CD1c-positive myeloid dendritic cell (primary cell): ENCODE data around the gene COL13A1.

Experiments used
- DNase-seq: peaks from one replicate; pipeline ENCODE4 v3.0.0-alpha.2; 2016; ENCODE audit errors: extremely low spot score

COL13A1 gene

GRCh38 chr10:69801434-69802315 is at the start of gene COL13A1:
COL13A1 (plus strand) TSS chr10:69801906; CDS start chr10:69802424, 518 bp downstream.
- peak; percentile 49 for DNase-seq

- DNase-seq = no peak
These were observed 49.2 kb upstream of the COL13A1 start for GRCh38 chr10:69752479-69752878.

- DNase-seq = no peak
These were observed 45.4 kb upstream of the COL13A1 start for GRCh38 chr10:69756279-69756678.

GRCh38 chr10:69757206-69757552 is 44.5 kb upstream of the COL13A1 start:
- DNase-seq = no peak

- DNase-seq = peak; percentile 15
These were observed 44.0 kb upstream of the COL13A1 start for GRCh38 chr10:69757553-69758309.

GRCh38 chr10:69758310-69758728 is 43.4 kb upstream of the COL13A1 start:
- no peak for DNase-seq

GRCh38 chr10:69759641-69760040 is 42.1 kb upstream of the COL13A1 start:
- no peak for DNase-seq

- DNase-seq = no peak
These were observed 41.6 kb upstream of the COL13A1 start for GRCh38 chr10:69760072-69760471.

- DNase-seq = no peak
These were observed 40.4 kb upstream of the COL13A1 start for GRCh38 chr10:69761320-69761719.

GRCh38 chr10:69766161-69766910 is 35.4 kb upstream of the COL13A1 start:
- no peak for DNase-seq

- no peak for DNase-seq
These were observed 33.9 kb upstream of the COL13A1 start for GRCh38 chr10:69767793-69768192.

- DNase-seq = no peak
These were observed 33.3 kb upstream of the COL13A1 start for GRCh38 chr10:69768386-69768785.

GRCh38 chr10:69769395-69769992 is 32.2 kb upstream of the COL13A1 start:
- no peak for DNase-seq

GRCh38 chr10:69772933-69773704 is 28.6 kb upstream of the COL13A1 start:
- DNase-seq = peak; percentile 47

- DNase-seq = no peak
These were observed 27.1 kb upstream of the COL13A1 start for GRCh38 chr10:69774596-69774995.

- DNase-seq = no peak
These were observed 21.6 kb upstream of the COL13A1 start for GRCh38 chr10:69780077-69780476.

- DNase-seq = no peak
These were observed 20.1 kb upstream of the COL13A1 start for GRCh38 chr10:69781576-69781975.

- no peak for DNase-seq
These were observed 18.2 kb upstream of the COL13A1 start for GRCh38 chr10:69783515-69783914.

GRCh38 chr10:69786791-69787190 is 14.9 kb upstream of the COL13A1 start:
- peak; percentile 6 for DNase-seq

GRCh38 chr10:69787681-69788080 is 14.0 kb upstream of the COL13A1 start:
- DNase-seq = no peak

- peak; percentile 28 for DNase-seq
These were observed 12.5 kb upstream of the COL13A1 start for GRCh38 chr10:69789164-69789576.
